Measurements from ENCODE around the gene FAM180A. TPM values are rescaled to one million over a fixed set of nuclear protein-coding genes. Genes with fewer than 3 reads are reported as not detected.

Gene FAM180A
- polyA plus RNA-seq, 1 donor (not counting 4 experiments of a cell fraction or from before 2014, with no cell fraction given), result 0.73 TPM

GRCh38 chr7:135718794-135719437, 29.7 kb downstream of the FAM180A start:
- Histone ChIP-seq H3K79me2 (ENCODE audit: control insufficient read depth, insufficient read depth, low read length) (no peaks in the 10 kb centered on the region), H3K4me3 (ENCODE audit: control insufficient read depth in 2 of 3, extremely low read depth in 1 of 3, insufficient read depth in 2 of 3, low read depth in 1 of 3, low read length in 3 of 3) (no peak overlapping the region), H3K9me3 (ENCODE audit: control insufficient read depth, low read depth, low read length) (no peaks in the 10 kb centered on the region), H3K27ac (ENCODE audit: control insufficient read depth, insufficient read depth, low read length) (no peak overlapping the region), H3K9ac (ENCODE audit: control insufficient read depth, extremely low read depth, insufficient read depth, low read length) (no peak overlapping the region), H3K36me3 (ENCODE audit: control insufficient read depth in 2 of 2, extremely low read depth in 1 of 2, insufficient read depth in 2 of 2, low read length in 2 of 2) (no peaks in the 10 kb centered on the region), H3K4me1 (ENCODE audit: control insufficient read depth, extremely low read depth, insufficient read depth, low read length) (peaks cover 30% of the 10 kb centered on the region), H2AFZ (ENCODE audit: control insufficient read depth, low read length) (no peak overlapping the region), H3K9me1 (ENCODE audit: control insufficient read depth, extremely low read depth, insufficient read depth, low read length) (no peaks in the 10 kb centered on the region), H3K27me3 (ENCODE audit: control insufficient read depth, extremely low read depth, insufficient read depth, low read length) (no peaks in the 10 kb centered on the region), H3K4me2 (ENCODE audit: control insufficient read depth, extremely low read depth, insufficient read depth, low read depth, low read length) (no peak overlapping the region), H4K20me1 (ENCODE audit: control insufficient read depth, extremely low read depth, insufficient read depth, low read length) (no peaks in the 10 kb centered on the region)
- DNase-seq (ENCODE audit: low read depth, low spot score), result no peak
- no peak for FAIRE-seq
- dilution Hi-C loops (cut with MboI; ENCODE audit: extremely low pct_ligation_motif_present, low sequenced_read_pairs), result no loop called here
- no peak for TF ChIP-seq CTCF (optimal IDR thresholded peaks at IDR 0.05 in 1 of 3, IDR thresholded peaks at IDR 0.05 in 1 of 3, conservative IDR thresholded peaks at IDR 0.05 in 1 of 3; ENCODE audit: extremely low read depth in 1 of 3, insufficient read depth in 2 of 3, low read length in 3 of 3)
- TF ChIP-seq EZH2 (IDR thresholded peaks at IDR 0.05; ENCODE audit: low read length), result no peak

GRCh38 chr7:135718219-135718618, 30.4 kb downstream of the FAM180A start:
- no peaks in the 10 kb centered on the region for H3K9me3 ChIP-seq (ENCODE audit: control insufficient read depth, low read depth, low read length)
- H4K20me1 ChIP-seq (ENCODE audit: control insufficient read depth, extremely low read depth, insufficient read depth, low read length), result no peaks in the 10 kb centered on the region
- H3K27me3 ChIP-seq (ENCODE audit: control insufficient read depth, extremely low read depth, insufficient read depth, low read length), result no peaks in the 10 kb centered on the region
- dilution Hi-C loops (cut with MboI; ENCODE audit: extremely low pct_ligation_motif_present, low sequenced_read_pairs), result no loop called here
- peaks cover 25% of the 10 kb centered on the region for H3K4me1 ChIP-seq (ENCODE audit: control insufficient read depth, extremely low read depth, insufficient read depth, low read length)
- H3K9ac ChIP-seq (ENCODE audit: control insufficient read depth, extremely low read depth, insufficient read depth, low read length), result no peak overlapping the region
- no peaks in the 10 kb centered on the region for H3K36me3 ChIP-seq (ENCODE audit: control insufficient read depth in 2 of 2, extremely low read depth in 1 of 2, insufficient read depth in 2 of 2, low read length in 2 of 2)
- no peak overlapping the region for H3K4me2 ChIP-seq (ENCODE audit: control insufficient read depth, extremely low read depth, insufficient read depth, low read depth, low read length)
- H3K4me3 ChIP-seq (ENCODE audit: control insufficient read depth in 2 of 3, extremely low read depth in 1 of 3, insufficient read depth in 2 of 3, low read depth in 1 of 3, low read length in 3 of 3), result no peak overlapping the region
- FAIRE-seq (no peak), DNase-seq (ENCODE audit: low read depth, low spot score) (no peak)
- H3K9me1 ChIP-seq (ENCODE audit: control insufficient read depth, extremely low read depth, insufficient read depth, low read length), result no peaks in the 10 kb centered on the region
- no peak overlapping the region for H2AFZ ChIP-seq (ENCODE audit: control insufficient read depth, low read length)
- no peaks in the 10 kb centered on the region for H3K79me2 ChIP-seq (ENCODE audit: control insufficient read depth, insufficient read depth, low read length)
- no peak overlapping the region for H3K27ac ChIP-seq (ENCODE audit: control insufficient read depth, insufficient read depth, low read length)
- no peak for TF ChIP-seq EZH2 (IDR thresholded peaks at IDR 0.05; ENCODE audit: low read length)
- TF ChIP-seq CTCF (optimal IDR thresholded peaks at IDR 0.05 in 1 of 3, IDR thresholded peaks at IDR 0.05 in 1 of 3, conservative IDR thresholded peaks at IDR 0.05 in 1 of 3; ENCODE audit: extremely low read depth in 1 of 3, insufficient read depth in 2 of 3, low read length in 3 of 3), result no peak

Measured in keratinocyte (primary cell).